CD1c-positive myeloid dendritic cell (primary cell): ENCODE measurements around the gene ANO9.
"Not testable (repeated sequence)": the region's sequence is repeated elsewhere in the genome, so short reads cannot be mapped to it uniquely, and the experiment has no call there.

Experiments
- DNase-seq: peaks from one replicate; pipeline ENCODE4 v3.0.0-alpha.2; 2016; ENCODE audit errors: extremely low spot score

ANO9 gene

GRCh38 chr11:471468-472145 is 29.8 kb upstream of the ANO9 start:
- DNase-seq = no peak

- DNase-seq = no peak
Observed at GRCh38 chr11:469684-470560, 28.1 kb upstream of the ANO9 start.

GRCh38 chr11:469026-469683 is 27.3 kb upstream of the ANO9 start:
- not testable (repeated sequence) for DNase-seq

GRCh38 chr11:468493-468892 is 26.7 kb upstream of the ANO9 start:
- no peak for DNase-seq

GRCh38 chr11:468036-468435 is 26.2 kb upstream of the ANO9 start:
- no peak for DNase-seq

GRCh38 chr11:465896-466530 is 24.2 kb upstream of the ANO9 start:
- peak; percentile 12 for DNase-seq

GRCh38 chr11:464316-464715 is 22.5 kb upstream of the ANO9 start:
- DNase-seq = no peak

- DNase-seq = no peak
Observed at GRCh38 chr11:462107-462890, 20.5 kb upstream of the ANO9 start.

GRCh38 chr11:461626-462025 is 19.8 kb upstream of the ANO9 start:
- no peak for DNase-seq

GRCh38 chr11:460331-461199 is 18.8 kb upstream of the ANO9 start:
- no peak for DNase-seq

- DNase-seq = no peak
Observed at GRCh38 chr11:459511-460220, 17.9 kb upstream of the ANO9 start.

- DNase-seq = no peak
Observed at GRCh38 chr11:457111-457760, 15.4 kb upstream of the ANO9 start.

GRCh38 chr11:456533-456932 is 14.7 kb upstream of the ANO9 start:
- DNase-seq = no peak

GRCh38 chr11:455566-456147 is 13.8 kb upstream of the ANO9 start:
- DNase-seq = no peak

GRCh38 chr11:454801-455565 is 13.2 kb upstream of the ANO9 start:
- no peak for DNase-seq

- DNase-seq = no peak
Observed at GRCh38 chr11:454043-454442, 12.2 kb upstream of the ANO9 start.

GRCh38 chr11:453564-453963 is 11.8 kb upstream of the ANO9 start:
- DNase-seq = no peak

- DNase-seq = no peak
Observed at GRCh38 chr11:452916-453527, 11.2 kb upstream of the ANO9 start.
